Erythroblast (primary cell): ENCODE data around the gene SATB2.

Experiments used
- DNase-seq, 2 experiments: peaks; one replicate each; lab custom pipeline; 2025; lab: John Stamatoyannopoulos, UW
- GATA1 ChIP-seq: IDR thresholded peaks from 2 replicates; pipeline ENCODE4 v1.6.1; 2011; ENCODE audit warnings: low read depth, mild to moderate bottlenecking, control low read depth, low read length, moderate library complexity
- POLR2A ChIP-seq: IDR thresholded peaks from 2 replicates; pipeline ENCODE4 v1.6.1; 2011; ENCODE audit warnings: mild to moderate bottlenecking, low read length

The SATB2 gene

DNA sequence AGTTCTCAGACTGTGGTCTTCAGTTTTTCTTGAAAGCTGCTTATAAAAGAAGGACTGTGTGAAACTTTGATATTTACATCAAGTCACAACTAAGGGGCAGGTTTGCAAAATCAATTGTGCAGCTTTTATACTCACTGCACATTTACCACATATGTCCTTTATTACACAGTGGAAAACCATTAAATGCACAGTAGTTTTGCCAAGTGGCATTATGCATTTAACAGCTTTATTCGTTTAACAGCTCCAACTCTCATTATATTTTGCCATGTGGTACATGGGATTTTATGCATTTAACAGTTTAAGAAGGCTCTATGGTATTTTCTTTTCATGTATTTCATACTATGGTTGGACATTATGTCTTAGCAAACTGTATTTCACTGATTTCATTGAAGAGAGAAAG is 135.6 kb downstream of the SATB2 start:
- DNase-seq, result no peak
- TF ChIP-seq POLR2A (no peak), GATA1 (no peak)

DNA sequence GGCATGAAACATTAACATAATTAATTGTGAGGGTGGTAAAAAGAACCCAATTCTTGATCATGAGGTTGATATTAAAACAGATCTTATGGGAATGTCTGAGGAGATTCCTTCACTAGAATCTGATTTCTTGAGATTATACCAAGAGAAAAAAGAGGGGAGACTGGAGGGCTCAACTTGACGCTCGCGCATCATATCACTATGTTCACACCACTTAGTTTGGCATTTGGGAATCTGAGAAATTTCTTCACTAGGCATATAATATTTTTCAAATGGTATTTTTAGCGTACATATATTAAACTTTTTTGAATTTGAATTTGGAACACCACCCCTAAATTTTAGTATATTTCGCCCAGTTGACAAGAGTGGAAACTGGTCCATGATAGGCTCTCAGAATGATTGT is 140.1 kb downstream of the SATB2 start:
- DNase-seq, result no peak
- no peak for TF ChIP-seq POLR2A
- TF ChIP-seq GATA1, result no peak

DNA sequence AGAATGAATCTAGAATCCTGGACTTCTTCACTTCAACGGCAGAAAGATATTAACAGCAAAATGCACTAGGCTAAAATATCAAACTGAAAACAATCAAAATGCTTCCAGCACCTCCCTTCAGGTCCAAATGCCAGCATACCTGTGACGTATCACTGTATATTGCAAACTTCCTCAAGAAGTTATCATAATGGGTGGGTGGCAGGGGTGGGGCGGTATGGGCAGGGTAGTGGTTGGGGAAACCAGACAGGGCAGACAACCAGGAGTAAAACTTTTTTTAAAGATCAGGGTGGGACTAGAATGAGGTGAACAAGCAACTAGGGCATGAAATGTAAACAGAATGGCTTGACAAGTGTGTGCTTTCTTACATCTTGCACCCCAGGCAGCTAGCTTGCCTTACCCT is 140.9 kb downstream of the SATB2 start:
- DNase-seq, result no peak
- TF ChIP-seq GATA1, result no peak
- TF ChIP-seq POLR2A, result no peak

DNA sequence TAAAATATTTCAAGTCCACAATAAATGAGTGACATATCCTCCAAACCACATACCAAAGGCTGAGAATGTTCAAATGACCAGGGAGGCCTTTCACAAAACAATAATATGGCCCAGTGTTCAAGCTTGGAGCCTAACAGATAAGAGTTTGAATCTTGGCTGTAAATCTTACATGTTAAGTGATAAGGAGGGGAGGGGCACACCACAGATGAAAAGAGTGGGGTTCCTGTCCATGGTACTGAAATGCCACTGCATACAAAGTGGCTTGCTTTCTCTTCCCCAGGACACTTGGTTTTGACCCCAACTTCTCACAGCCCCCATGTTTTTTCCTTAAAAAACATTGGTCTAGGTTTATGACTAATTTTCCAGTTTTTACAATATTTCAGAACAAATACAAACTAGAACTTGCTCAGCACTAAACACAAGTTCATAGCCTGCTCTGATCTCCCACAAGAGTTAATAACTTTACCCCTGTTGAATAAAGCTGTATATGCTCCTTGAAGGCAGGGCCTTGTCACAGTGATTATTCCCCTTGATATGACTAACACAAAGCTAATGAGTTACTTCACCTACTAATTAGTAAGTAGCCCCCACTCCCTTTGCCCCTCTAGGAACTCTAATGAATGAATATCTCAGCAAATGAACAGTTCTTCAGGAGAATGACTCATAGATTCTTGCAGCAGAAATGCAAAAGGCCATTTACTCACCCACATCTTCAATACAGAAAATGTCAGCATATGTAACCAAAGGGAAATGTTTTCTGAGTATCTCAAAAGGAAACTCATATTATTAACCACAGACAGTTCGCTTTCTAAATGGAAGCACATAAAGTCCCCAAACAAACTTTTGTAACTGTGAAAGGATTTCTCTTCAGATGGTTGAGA is 142.2 kb downstream of the SATB2 start:
- peak; percentile 8 to 26 for DNase-seq
- no peak for TF ChIP-seq GATA1
- no peak for TF ChIP-seq POLR2A

DNA sequence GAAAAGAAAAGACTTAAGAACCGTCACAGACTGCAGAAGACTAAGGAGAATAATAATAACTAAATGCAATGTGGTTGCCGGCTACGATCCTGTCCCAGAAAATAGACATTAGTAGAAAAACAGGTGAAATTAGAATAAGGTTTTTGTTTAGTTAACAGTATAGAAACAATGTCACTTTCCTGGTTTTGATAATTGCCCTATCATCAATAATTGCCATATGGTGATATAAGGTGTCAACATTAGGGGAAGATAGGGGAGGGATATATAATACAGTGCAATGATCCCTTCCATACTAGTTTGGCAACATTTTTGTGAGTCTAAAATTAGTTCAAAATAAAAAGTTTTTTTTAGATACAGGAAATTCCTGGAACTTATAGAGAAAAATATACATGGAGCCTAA is 144.8 kb downstream of the SATB2 start:
- no peak for DNase-seq
- TF ChIP-seq GATA1 (no peak), POLR2A (no peak)

DNA sequence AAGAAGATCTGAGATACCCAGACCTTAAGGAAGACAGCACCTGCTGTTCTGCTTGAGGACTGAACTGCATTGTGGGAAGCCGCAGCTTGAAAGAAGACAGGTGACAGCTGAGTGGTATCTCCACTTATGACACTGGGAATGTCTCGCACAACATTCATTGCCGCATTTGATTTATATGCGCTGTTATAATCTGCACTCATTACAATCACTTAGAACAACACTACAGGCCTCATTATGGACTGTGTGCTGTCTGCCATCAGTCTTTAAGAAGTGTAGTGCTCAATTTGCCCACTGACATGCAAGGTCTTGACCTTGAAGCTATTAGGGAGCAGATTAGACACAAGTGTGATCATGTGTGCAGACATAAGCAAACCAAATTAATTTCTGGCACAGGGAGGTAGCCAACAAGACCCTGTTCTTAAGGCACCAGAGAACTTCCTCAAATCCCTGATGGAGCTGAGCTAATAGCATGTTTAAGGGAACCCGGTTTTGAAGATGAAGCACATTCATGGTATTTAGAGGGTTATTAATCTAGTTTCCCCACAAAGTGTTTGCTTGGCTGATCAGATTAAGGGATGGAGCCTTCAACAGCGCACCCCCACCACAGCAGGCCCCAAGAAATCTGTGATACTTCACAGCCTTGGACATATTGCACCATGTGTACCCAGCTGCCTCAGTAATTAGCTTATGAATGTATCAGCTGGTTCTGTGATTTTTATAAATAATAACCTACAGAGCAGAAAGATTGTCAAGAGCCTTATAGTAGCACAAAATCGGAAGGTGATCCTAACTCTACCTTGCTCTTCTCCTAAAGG is 146.8 kb downstream of the SATB2 start:
- DNase-seq, result no peak
- TF ChIP-seq GATA1 (no peak), POLR2A (no peak)

DNA sequence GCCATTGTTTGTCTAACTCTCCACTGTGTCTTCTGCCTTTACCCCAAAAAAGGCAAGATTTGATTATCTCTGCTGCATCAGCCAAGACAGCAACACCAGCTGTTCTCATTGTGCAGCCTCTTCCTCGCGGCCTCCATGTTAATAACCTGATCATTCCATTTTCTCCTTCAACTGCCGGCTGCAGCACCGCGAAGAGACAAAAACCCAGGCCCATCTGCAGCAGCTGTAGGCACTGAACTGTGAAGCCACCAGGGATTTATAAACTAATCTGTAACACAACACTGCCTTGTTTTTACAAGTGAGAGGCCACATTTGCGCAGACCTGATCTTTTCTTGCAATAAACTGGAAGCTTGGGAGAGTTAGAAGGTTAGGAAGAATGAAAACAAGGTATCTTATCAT is 147.8 kb downstream of the SATB2 start:
- no peak for DNase-seq
- TF ChIP-seq POLR2A (no peak), GATA1 (no peak)

DNA sequence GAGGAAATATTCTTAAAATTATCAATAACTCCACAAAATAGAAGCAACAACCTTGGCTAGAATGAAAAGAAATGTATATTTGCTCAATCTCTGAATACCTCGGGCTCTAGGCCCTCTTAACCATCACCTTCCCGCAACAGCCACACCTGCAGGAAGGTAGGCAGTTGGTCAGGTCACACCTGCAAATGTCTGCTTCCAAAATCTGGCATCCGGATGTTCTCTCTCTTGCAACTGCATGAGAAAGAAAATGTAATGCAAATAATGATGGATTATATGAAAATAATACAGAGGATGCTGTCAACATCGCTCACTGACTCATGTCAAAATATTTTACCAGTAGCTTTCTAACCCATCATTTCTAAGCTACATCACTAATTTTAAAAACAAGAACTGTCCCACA is 148.3 kb downstream of the SATB2 start:
- TF ChIP-seq POLR2A (no peak), GATA1 (no peak)
- no peak for DNase-seq

DNA sequence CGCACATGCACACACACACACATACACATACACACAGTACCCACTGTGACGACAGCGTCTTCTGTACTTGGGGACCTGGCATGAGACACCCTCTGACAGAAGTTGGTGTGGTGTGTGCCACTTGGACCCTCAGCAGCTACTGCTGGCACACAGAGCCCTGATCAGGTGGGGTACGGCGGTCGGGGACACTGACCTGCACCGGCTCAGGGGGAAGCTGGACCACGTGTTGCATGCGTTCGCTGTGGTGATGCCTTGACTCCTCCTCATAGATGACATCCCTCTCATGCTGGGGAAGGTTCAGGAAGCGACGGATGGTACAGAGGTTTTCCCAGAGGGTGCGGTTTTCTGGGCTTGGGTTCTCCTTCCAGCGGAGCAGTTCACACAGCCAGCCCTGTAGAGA is 149.2 kb downstream of the SATB2 start:
- DNase-seq, result no peak
- TF ChIP-seq GATA1 (no peak), POLR2A (no peak)

DNA sequence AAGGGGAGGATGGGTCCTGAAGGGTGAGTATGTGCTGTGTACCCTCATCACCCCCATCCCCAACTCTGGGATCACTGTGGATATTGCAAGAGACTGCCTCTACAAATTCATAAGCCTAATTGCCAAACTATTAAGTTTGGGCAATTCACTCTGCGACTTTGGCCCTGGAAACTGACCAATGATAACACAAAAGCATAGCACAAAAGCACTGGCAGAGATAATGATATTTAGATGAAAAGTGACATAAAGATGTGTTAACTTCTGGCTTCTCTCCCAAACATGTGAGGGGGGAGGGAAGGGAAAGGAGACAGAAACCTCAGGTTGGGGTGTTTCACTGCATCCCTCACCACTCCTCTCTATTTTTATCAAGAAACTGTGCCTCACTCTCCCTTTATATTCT is 150.3 kb downstream of the SATB2 start:
- TF ChIP-seq GATA1 (no peak), POLR2A (no peak)
- no peak for DNase-seq

DNA sequence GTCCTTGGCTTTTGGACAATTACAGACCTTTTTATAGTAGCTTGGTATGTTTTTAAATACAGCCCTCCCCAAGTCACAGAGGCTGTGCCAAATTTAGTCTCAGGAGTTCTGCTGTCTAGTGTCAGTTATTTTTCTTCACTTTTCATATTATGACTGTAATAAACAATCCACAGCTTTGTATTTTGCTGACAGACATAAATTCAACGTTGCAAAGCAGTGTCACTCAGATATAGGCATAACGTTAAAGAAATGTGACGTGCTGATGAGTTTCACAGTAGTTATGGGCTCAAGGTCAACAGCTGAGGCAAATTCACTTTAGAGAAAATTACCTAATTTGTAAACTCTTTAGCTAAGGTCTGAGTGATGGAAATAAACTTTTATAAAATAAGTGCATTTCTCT is 151.6 kb downstream of the SATB2 start:
- no peak for DNase-seq
- TF ChIP-seq GATA1 (no peak), POLR2A (no peak)

DNA sequence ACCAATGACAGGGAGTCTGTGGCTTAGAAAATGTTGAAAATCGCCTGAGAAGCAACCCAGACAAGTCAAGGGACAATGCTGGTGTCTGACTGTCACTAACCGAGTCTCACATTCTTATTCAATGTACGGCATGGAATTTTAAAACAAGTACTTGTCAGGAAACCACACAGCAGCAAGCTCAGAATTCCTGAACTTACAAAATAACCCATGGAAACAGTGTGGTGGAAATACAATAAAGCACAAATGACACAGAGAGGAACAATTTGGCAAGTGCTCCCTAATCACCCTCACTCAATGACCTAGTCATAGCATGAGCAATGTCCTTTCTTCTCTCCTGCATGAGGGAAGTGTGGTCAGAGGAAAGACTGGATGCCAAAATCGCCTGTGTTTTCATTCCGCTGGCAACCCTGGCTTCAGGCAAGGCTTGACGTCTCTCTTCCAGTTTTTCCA is 154.0 kb downstream of the SATB2 start:
- no peak for DNase-seq
- TF ChIP-seq GATA1 (no peak), POLR2A (no peak)

DNA sequence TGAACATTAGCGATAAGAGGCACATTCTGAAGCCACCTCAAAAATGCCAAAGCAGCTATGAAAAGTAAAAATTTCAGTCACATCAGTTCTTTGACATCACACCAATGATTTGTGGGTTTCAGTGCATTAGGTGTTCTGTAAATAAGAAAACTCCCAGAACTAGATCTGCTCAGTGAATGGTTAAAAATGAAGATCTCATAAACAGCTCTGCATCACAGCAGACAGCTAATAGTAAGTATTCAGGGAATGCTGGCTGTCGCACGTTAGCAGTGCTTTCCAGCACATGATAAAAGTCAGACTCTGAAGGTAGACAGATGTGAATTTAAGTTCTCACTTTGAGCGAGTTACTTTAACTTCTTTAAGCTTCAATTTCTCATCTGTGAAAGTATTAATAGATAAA is 154.9 kb downstream of the SATB2 start:
- no peak for DNase-seq
- no peak for TF ChIP-seq POLR2A
- TF ChIP-seq GATA1, result no peak

DNA sequence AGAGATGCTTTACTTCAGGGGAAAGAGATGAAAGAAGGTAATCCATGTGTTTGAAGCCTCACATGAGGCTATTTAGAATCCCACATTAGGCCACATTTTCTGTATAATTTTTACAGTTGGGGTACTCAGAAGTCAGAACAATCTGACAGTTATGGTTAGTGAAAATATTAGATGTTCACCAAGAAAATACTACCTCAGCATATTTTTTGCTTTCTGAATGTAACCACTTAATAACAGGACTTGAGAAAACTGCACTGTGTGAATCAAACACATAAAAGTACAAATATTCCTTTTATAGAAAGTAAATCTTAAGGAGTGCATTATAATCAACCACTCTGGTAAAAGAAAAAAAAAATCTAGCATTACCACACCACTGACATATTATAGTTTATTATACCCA is 169.3 kb downstream of the SATB2 start:
- TF ChIP-seq POLR2A (no peak), GATA1 (no peak)
- DNase-seq, result no peak
